ENCODE data around the gene BOC.

Gene BOC

DNA sequence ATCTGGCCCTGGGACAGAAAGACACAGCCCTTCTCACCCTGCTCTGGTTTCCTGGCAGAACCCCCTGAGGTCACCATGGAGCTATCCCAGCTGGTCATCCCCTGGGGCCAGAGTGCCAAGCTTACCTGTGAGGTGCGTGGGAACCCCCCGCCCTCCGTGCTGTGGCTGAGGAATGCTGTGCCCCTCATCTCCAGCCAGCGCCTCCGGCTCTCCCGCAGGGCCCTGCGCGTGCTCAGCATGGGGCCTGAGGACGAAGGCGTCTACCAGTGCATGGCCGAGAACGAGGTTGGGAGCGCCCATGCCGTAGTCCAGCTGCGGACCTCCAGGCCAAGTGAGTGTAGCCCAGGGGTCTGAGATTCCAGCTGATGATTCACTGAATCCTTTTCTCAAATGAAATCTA, 61.7 kb downstream of the BOC start:
- no peaks in the 10 kb centered on the region for H3K27me3 ChIP-seq (ENCODE audit: insufficient read depth, low read length)
- no peaks in the 10 kb centered on the region for H3K9me3 ChIP-seq (ENCODE audit: insufficient read depth, low read depth, low read length)
- H3K4me1 ChIP-seq (ENCODE audit: insufficient read depth, low read length) = peaks cover 7% of the 10 kb centered on the region; the same call in 1 of the 2 replicates

DNA sequence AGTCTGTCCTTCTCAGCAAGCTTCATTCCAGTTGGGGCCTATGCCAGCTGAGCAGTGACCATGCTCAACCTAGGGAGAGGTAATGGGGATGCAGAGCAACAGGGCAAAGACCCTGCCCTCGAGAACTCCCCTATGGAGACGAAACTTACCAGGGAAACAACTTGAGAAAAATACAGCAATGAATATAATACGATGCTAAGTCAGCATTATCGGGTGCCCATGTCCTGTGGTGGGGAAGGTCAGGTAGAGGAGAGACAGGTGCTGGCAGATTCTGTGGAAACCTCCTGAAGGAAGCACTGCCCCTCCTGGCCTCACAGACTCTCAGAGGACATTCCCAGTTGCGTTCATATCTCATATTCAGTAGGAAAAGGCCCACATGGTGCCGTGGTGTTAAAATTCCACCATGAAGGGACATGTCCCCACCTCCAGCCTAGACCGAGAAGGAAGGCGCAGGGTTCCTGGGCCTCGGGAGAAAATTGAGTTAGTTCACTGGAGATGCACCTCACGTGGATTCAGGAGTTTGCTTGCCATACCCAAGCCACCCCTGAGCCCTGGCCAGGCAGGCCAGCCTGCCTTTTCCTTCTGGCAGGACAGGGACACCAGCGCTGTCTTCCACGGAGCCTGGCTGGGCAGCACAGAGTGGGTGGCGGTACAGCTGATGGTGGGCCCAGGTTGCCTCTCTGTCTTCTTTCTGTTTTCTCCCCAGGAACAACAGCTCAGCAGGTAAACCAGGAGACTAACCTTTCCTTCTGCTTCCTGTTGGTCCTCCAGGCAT, 62.4 kb downstream of the BOC start:
- H3K9ac ChIP-seq (ENCODE audit: low read depth, low read length) = no peak overlapping the region
- H3K36me3 ChIP-seq (ENCODE audit: insufficient read depth, low read depth, low read length) = peaks cover 24% of the 10 kb centered on the region
- no peak overlapping the region for H3K27ac ChIP-seq (ENCODE audit: low read length)
- no peaks in the 10 kb centered on the region for H3K9me3 ChIP-seq (ENCODE audit: insufficient read depth, low read depth, low read length)
- no peak overlapping the region for H3K4me3 ChIP-seq (ENCODE audit: low read length)
- H3K4me1 ChIP-seq (ENCODE audit: insufficient read depth, low read length) = peaks cover 7% of the 10 kb centered on the region; the same call in 1 of the 2 replicates
- no peaks in the 10 kb centered on the region for H3K27me3 ChIP-seq (ENCODE audit: insufficient read depth, low read length)

More for the DNA sequence above, 61.7 kb downstream of the BOC start:
- Histone ChIP-seq H3K9ac (ENCODE audit: low read depth, low read length) (no peak overlapping the region), H3K36me3 (ENCODE audit: insufficient read depth, low read depth, low read length) (peaks cover 32% of the 10 kb centered on the region), H3K27ac (ENCODE audit: low read length) (no peak overlapping the region), H3K4me3 (ENCODE audit: low read length) (no peak overlapping the region)

DNA sequence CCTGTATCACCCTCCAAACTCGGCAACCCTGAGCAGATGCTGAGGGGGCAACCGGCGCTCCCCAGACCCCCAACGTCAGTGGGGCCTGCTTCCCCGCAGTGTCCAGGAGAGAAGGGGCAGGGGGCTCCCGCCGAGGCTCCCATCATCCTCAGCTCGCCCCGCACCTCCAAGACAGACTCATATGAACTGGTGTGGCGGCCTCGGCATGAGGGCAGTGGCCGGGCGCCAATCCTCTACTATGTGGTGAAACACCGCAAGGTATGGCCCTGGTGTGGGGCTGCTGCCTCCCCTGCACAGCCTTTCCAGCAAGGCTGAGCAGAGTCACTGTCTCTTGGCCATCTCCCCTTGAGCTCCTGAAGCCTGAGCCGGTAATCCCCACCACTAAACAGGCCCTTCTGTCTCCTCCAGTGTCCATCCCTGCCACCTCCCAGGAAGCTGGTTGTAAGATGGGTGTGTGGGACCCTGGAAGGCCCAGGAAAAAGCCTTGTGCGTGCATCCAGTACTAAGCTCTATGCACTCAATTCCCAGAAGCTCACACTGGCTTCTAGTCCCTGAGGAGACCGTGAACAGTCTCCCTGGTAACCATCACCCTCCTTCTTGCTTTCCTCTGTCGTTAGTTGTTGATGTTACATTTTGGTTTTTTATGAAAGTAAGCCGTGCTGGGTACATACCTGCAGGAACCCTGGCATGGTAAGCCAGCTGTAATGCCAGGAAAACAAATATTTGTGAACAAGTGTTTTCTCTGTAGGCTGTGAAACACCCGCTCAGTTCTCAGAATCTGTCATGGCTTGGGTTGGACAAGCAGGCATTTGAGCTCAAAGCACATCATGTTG, 63.3 kb downstream of the BOC start:
- H3K9me3 ChIP-seq (ENCODE audit: insufficient read depth, low read depth, low read length) = no peaks in the 10 kb centered on the region
- no peak overlapping the region for H3K27ac ChIP-seq (ENCODE audit: low read length)
- H3K36me3 ChIP-seq (ENCODE audit: insufficient read depth, low read depth, low read length) = peaks cover 20% of the 10 kb centered on the region
- peaks cover 7% of the 10 kb centered on the region; the same call in 1 of the 2 replicates for H3K4me1 ChIP-seq (ENCODE audit: insufficient read depth, low read length)
- H3K27me3 ChIP-seq (ENCODE audit: insufficient read depth, low read length) = no peaks in the 10 kb centered on the region
- no peak overlapping the region for H3K4me3 ChIP-seq (ENCODE audit: low read length)
- no peak overlapping the region for H3K9ac ChIP-seq (ENCODE audit: low read depth, low read length)

DNA sequence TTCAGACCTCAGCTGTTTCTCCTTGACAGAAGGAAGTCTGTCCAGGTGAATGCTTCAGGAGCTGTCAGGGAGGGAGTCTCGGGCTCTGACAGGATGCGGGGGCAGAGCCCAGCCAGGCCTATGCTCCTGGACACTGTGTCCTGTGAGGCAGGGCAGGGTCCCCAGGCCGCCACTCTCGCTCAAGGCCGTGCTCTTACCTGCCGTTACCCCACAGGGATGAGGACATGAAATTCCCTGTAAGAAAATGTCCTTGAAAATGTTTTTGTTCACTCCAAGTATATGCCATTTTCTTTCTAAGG, 63.9 kb downstream of the BOC start:
- no peak overlapping the region for H3K9ac ChIP-seq (ENCODE audit: low read depth, low read length)
- peaks cover 18% of the 10 kb centered on the region for H3K36me3 ChIP-seq (ENCODE audit: insufficient read depth, low read depth, low read length)
- no peaks in the 10 kb centered on the region for H3K27me3 ChIP-seq (ENCODE audit: insufficient read depth, low read length)
- no peak overlapping the region for H3K4me3 ChIP-seq (ENCODE audit: low read length)
- H3K27ac ChIP-seq (ENCODE audit: low read length) = no peak overlapping the region
- peaks cover 7% of the 10 kb centered on the region; the same call in 1 of the 2 replicates for H3K4me1 ChIP-seq (ENCODE audit: insufficient read depth, low read length)
- H3K9me3 ChIP-seq (ENCODE audit: insufficient read depth, low read depth, low read length) = no peaks in the 10 kb centered on the region

DNA sequence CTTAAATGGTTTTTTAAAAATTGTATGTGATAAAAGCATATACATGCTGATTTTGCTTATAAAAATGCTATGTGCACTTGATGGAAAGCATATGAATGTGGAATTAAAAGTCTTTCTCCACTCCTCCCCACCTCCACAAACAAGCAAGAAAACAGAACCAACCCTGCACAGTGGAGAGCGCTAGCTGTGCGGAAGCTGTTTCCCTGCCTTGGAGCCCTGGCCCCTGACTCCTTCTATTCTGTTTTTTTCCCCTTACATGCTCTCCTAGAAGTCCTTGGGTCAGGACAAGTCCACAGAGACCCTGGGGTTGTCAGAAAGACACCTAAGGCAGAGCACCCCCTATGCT, 64.2 kb downstream of the BOC start:
- Histone ChIP-seq H3K27me3 (ENCODE audit: insufficient read depth, low read length) (no peaks in the 10 kb centered on the region), H3K9me3 (ENCODE audit: insufficient read depth, low read depth, low read length) (no peaks in the 10 kb centered on the region), H3K4me3 (ENCODE audit: low read length) (no peak overlapping the region), H3K4me1 (ENCODE audit: insufficient read depth, low read length) (peaks cover 7% of the 10 kb centered on the region; the same call in 1 of the 2 replicates), H3K9ac (ENCODE audit: low read depth, low read length) (no peak overlapping the region; the same call in 1 of the 2 replicates), H3K27ac (ENCODE audit: low read length) (no peak overlapping the region), H3K36me3 (ENCODE audit: insufficient read depth, low read depth, low read length) (peaks cover 18% of the 10 kb centered on the region)

DNA sequence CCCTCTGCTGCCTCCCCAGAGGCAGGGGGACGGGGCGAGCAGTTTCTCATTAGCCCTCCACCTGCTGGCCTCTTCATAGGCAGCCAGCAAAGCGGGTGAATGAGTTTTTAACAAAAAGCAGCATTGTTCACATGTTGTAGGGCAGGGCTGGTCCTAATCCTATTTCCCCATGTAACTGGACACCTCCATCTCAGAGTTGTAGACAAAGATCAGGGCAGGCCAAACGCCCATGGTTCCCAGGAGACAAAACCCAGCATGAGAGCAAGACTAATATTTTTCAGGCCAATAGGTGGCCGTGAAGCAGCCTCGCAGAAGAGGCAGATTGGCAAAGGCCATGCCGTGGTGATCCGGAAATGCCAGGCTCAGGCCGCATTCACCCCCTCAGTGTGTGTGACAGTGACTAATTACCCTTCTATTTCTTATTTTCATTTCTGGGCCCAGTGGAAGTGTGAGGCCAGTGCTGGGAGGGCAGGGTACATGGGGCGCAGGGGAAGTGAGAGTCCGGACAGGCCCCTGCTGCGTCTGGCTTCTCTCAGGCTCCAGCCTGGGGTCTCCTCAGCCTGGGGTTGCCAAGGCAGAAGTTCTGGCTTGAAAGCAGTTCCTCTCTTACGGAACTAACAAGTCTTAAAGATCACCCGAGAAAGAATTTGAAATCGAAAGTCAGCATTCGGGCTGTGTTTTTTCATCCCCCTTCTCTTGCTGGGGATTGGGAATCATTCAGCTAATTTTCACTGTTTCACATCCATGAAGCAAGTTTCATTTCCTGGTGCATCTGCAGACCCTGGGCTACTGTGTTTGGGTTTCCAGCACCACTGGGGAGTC, 64.8 kb downstream of the BOC start:
- Histone ChIP-seq H3K9ac (ENCODE audit: low read depth, low read length) (no peak overlapping the region; the same call in 1 of the 2 replicates), H3K27ac (ENCODE audit: low read length) (no peak overlapping the region), H3K27me3 (ENCODE audit: insufficient read depth, low read length) (no peaks in the 10 kb centered on the region), H3K36me3 (ENCODE audit: insufficient read depth, low read depth, low read length) (peaks cover 20% of the 10 kb centered on the region), H3K4me1 (ENCODE audit: insufficient read depth, low read length) (peaks cover 7% of the 10 kb centered on the region; the same call in 1 of the 2 replicates), H3K9me3 (ENCODE audit: insufficient read depth, low read depth, low read length) (no peaks in the 10 kb centered on the region), H3K4me3 (ENCODE audit: low read length) (no peak overlapping the region)

DNA sequence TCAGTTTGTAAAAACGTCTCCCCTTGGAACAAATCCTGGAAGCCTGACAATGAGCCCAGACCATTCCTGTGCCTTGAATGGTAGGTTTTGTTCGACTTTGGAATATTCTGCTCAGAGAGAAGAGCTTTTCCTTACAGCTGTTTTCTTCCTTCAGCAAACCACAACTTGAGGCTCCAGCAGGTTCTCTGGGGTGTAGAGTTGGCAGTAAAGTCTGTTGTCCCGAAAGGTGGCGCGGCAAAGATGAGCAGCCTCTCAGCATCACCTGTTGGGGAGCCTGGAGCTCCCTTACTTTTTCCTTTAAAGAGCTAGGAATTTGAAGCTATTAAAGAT, 65.4 kb downstream of the BOC start:
- H3K4me3 ChIP-seq (ENCODE audit: low read length) = no peak overlapping the region
- peaks cover 7% of the 10 kb centered on the region; the same call in 1 of the 2 replicates for H3K4me1 ChIP-seq (ENCODE audit: insufficient read depth, low read length)
- H3K9me3 ChIP-seq (ENCODE audit: insufficient read depth, low read depth, low read length) = no peaks in the 10 kb centered on the region
- no peak overlapping the region for H3K9ac ChIP-seq (ENCODE audit: low read depth, low read length)
- no peak overlapping the region for H3K27ac ChIP-seq (ENCODE audit: low read length)
- no peaks in the 10 kb centered on the region for H3K27me3 ChIP-seq (ENCODE audit: insufficient read depth, low read length)
- peaks cover 25% of the 10 kb centered on the region for H3K36me3 ChIP-seq (ENCODE audit: insufficient read depth, low read depth, low read length)

DNA sequence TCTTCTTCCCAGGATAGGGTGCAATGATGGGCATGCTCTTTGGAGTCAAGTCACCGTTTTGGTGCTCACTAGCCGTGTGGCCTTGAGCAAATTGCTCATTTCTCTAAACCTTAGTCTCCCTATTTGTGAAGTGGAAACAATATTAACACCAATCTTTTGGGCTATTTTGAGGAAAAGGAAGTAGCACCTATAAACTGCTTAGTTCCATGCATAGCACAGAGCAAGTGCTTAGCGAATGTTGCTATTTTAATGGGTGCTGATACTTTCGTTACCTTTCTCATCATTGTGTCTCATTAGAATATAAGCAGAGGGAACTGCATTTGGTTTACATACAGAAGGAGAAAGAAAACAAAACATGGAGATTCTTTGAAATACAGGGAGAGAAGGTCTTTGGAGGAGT, 66.1 kb downstream of the BOC start:
- no peaks in the 10 kb centered on the region for H3K9me3 ChIP-seq (ENCODE audit: insufficient read depth, low read depth, low read length)
- H3K4me1 ChIP-seq (ENCODE audit: insufficient read depth, low read length) = peaks cover 7% of the 10 kb centered on the region; the same call in 1 of the 2 replicates
- H3K4me3 ChIP-seq (ENCODE audit: low read length) = no peak overlapping the region
- H3K27me3 ChIP-seq (ENCODE audit: insufficient read depth, low read length) = no peaks in the 10 kb centered on the region
- H3K27ac ChIP-seq (ENCODE audit: low read length) = no peak overlapping the region
- no peak overlapping the region for H3K9ac ChIP-seq (ENCODE audit: low read depth, low read length)
- peaks cover 26% of the 10 kb centered on the region for H3K36me3 ChIP-seq (ENCODE audit: insufficient read depth, low read depth, low read length)

DNA sequence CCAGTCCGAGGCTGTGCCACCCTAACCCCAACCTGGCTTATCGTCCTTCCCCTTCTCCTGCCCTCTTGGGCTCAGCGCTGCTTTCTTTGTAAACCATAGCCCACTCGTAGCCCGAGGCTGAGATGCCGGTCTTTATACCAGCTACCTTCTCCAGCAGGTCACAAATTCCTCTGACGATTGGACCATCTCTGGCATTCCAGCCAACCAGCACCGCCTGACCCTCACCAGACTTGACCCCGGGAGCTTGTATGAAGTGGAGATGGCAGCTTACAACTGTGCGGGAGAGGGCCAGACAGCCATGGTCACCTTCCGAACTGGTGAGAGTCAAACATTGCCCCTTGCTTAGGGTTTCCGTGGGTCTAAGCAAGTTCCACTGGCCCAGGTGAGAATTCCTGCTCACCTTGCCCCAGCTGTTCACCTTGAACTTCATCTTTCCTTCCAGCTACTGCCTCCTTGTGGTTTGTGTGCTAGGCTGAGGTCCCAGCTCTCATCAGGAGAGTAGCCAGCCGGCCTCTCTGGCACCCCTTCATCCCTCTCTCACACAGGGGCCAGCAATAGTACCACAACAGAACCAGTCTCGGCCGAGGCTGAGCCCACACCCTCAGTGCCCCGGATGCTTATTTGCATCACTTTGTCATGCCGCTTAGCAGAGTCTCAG, 66.7 kb downstream of the BOC start:
- Histone ChIP-seq H3K9ac (ENCODE audit: low read depth, low read length) (no peak overlapping the region), H3K9me3 (ENCODE audit: insufficient read depth, low read depth, low read length) (no peaks in the 10 kb centered on the region), H3K36me3 (ENCODE audit: insufficient read depth, low read depth, low read length) (peaks cover 32% of the 10 kb centered on the region), H3K27me3 (ENCODE audit: insufficient read depth, low read length) (no peaks in the 10 kb centered on the region), H3K27ac (ENCODE audit: low read length) (no peak overlapping the region), H3K4me3 (ENCODE audit: low read length) (no peak overlapping the region), H3K4me1 (ENCODE audit: insufficient read depth, low read length) (peaks cover 7% of the 10 kb centered on the region; the same call in 1 of the 2 replicates)

DNA sequence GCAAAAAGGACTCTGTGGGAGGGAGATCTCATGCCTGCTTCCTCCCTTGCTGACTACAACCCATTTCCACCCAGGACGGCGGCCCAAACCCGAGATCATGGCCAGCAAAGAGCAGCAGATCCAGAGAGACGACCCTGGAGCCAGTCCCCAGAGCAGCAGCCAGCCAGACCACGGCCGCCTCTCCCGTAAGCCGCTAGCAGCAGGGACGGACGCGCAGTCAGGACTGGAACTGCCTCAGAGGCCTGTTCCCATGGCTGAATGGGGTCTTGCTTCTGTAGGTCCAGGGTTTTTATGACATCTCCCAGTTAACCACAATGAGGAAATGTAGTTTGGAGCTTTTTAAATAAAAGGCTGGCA, 67.2 kb downstream of the BOC start:
- Histone ChIP-seq H3K9me3 (ENCODE audit: insufficient read depth, low read depth, low read length) (no peaks in the 10 kb centered on the region), H3K4me1 (ENCODE audit: insufficient read depth, low read length) (peaks cover 7% of the 10 kb centered on the region; the same call in 1 of the 2 replicates), H3K4me3 (ENCODE audit: low read length) (no peak overlapping the region), H3K27ac (ENCODE audit: low read length) (no peak overlapping the region), H3K36me3 (ENCODE audit: insufficient read depth, low read depth, low read length) (peaks cover 33% of the 10 kb centered on the region), H3K27me3 (ENCODE audit: insufficient read depth, low read length) (no peaks in the 10 kb centered on the region), H3K9ac (ENCODE audit: low read depth, low read length) (no peak overlapping the region)

DNA sequence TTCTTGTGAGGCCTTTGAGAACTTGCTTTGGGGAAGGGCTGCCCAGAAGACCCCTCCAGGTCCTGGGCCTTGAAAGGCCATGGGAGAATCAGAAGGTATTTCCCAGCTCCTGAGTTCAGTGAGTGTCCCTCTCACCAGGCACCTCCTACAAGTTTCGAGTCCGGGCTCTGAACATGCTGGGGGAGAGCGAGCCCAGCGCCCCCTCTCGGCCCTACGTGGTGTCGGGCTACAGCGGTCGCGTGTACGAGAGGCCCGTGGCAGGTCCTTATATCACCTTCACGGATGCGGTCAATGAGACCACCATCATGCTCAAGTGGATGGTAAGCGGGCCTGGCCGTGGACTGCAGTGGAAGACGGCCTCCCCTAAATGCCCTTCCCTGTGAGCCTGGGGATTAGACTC, 68.3 kb downstream of the BOC start:
- Histone ChIP-seq H3K36me3 (ENCODE audit: insufficient read depth, low read depth, low read length) (peaks cover 37% of the 10 kb centered on the region), H3K4me1 (ENCODE audit: insufficient read depth, low read length) (peaks cover 7% of the 10 kb centered on the region; the same call in 1 of the 2 replicates), H3K4me3 (ENCODE audit: low read length) (no peak overlapping the region), H3K9me3 (ENCODE audit: insufficient read depth, low read depth, low read length) (no peaks in the 10 kb centered on the region), H3K27ac (ENCODE audit: low read length) (no peak overlapping the region), H3K27me3 (ENCODE audit: insufficient read depth, low read length) (no peaks in the 10 kb centered on the region), H3K9ac (ENCODE audit: low read depth, low read length) (no peak overlapping the region)

All from iPS-20b (cell line).